Calu3 (cell line): Measurements from ENCODE around the gene APAF1. TPM values are rescaled to one million over a fixed set of nuclear protein-coding genes. Genes with fewer than 3 reads are reported as not detected.

Source experiments
- BruUV-seq: library from RNA; stranded (reverse); fragments of 400-500 nt; replicated peaks from 2 replicates; lab custom pipeline; 2021; lab: Mats Ljungman, UMichigan
- CTCF ChIA-PET: fragments of 300-600 bp; sonication (Branson Sonifier 250); formaldehyde crosslinking; loops from one replicate; lab custom pipeline; 2022; ENCODE audit warnings: antibody characterized with exemption; lab: Charles Lee
- DNase-seq: peaks from one replicate; pipeline ENCODE4 v3.0.0; 2022
- H3K27ac Mint-ChIP-seq: one replicate; pipeline ENCODE4 v1.8.0; 2022; ENCODE audit warnings: mixed read lengths; ENCODE audit not compliant: unreplicated experiment
- H3K27me3 Mint-ChIP-seq: one replicate; pipeline ENCODE4 v1.8.0; 2022; ENCODE audit warnings: mixed read lengths; ENCODE audit not compliant: unreplicated experiment
- H3K36me3 Mint-ChIP-seq: one replicate; pipeline ENCODE4 v1.8.0; 2022; ENCODE audit warnings: mild to moderate bottlenecking, moderate library complexity, mixed read lengths; ENCODE audit not compliant: insufficient read depth, unreplicated experiment
- H3K4me1 Mint-ChIP-seq: one replicate; pipeline ENCODE4 v1.8.0; 2022; ENCODE audit warnings: mild to moderate bottlenecking, low read depth, mixed read lengths; ENCODE audit not compliant: unreplicated experiment
- H3K4me3 Mint-ChIP-seq: one replicate; pipeline ENCODE4 v1.8.0; 2022; ENCODE audit warnings: mild to moderate bottlenecking, low read depth, moderate library complexity, mixed read lengths; ENCODE audit not compliant: unreplicated experiment
- H3K9me3 Mint-ChIP-seq: one replicate; pipeline ENCODE4 v1.8.0; 2022; ENCODE audit warnings: low read depth, mixed read lengths; ENCODE audit not compliant: unreplicated experiment
- CTCF ChIP-seq: fragments of 200-600 bp; IDR thresholded peaks from one replicate; pipeline ENCODE4 v1.8.0; 2022; ENCODE audit warnings: antibody characterized with exemption; ENCODE audit not compliant: unreplicated experiment
- intact Hi-C: fragments of 100-400 bp; cut with micrococcal nuclease; formaldehyde crosslinking; loops from one replicate; pipeline ENCODE4 v1.10.0; 2022; ENCODE audit not compliant: unreplicated experiment
- total RNA-seq: library from RNA; stranded (reverse); gene quantifications from 2 replicates; pipeline ENCODE4 v1.2.3, GENCODE V29; 2022

The APAF1 gene
- total RNA-seq, 1 experiment from 2014 or later, result 24.7 TPM

GRCh38 chr12:98741556-98742265, 96.6 kb downstream of the APAF1 start:
- H3K36me3 Mint-ChIP-seq, result no peaks in the 10 kb centered on the region
- no peaks in the 10 kb centered on the region for H3K9me3 Mint-ChIP-seq
- H3K4me1 Mint-ChIP-seq, result no peaks in the 10 kb centered on the region
- DNase-seq, result no peak
- H3K27me3 Mint-ChIP-seq, result peaks cover 47% of the 10 kb centered on the region
- H3K4me3 Mint-ChIP-seq, result no peak overlapping the region
- H3K27ac Mint-ChIP-seq, result no peak overlapping the region
- intact Hi-C loops, result loop anchor here (5.0 kb wide), 3 partner anchors 174 to 324 kb away; no protein-coding TSS in a partner anchor
- no TSS peak for BruUV-seq
- TF ChIP-seq CTCF, result no peak
- CTCF ChIA-PET, result no interaction called here

DNA sequence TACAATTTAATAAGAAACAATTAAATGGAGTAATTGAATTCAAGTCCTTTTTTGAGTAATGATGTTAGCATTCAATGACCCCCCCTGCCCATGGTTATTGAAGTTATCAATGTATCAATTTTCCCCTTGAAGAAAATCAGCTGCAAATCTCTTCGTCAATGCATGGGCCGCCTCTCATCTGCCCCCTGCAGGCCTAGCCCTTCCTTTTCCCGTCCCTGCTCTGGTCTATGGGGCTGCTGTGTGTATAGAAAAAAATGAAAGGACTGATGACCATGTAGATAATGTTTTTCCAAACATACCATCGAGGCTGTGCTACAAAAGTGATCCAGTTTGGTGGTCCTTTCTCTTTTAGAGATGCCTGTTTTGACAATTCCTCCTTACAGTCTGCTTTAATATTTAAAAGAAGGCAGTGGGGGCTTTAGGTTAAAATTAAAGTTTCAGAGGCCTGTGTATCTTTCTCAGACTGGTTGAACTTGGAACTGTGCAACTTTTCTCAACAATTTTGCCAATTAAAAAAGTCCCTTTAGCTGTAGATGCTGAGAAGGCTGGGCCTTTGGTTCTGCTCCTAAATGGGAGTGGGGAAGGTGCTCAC, 98.4 kb downstream of the APAF1 start:
- no peak overlapping the region for H3K27ac Mint-ChIP-seq
- CTCF ChIA-PET, result no interaction called here
- H3K9me3 Mint-ChIP-seq, result no peaks in the 10 kb centered on the region
- no peak overlapping the region for H3K4me3 Mint-ChIP-seq
- no peaks in the 10 kb centered on the region for H3K36me3 Mint-ChIP-seq
- peak; percentile 48 for TF ChIP-seq CTCF
- BruUV-seq, result no TSS peak
- H3K27me3 Mint-ChIP-seq, result peaks cover 63% of the 10 kb centered on the region
- intact Hi-C loops, result loop anchor here (5.0 kb wide), 3 partner anchors 176 to 326 kb away; no protein-coding TSS in a partner anchor
- H3K4me1 Mint-ChIP-seq, result no peaks in the 10 kb centered on the region
- DNase-seq, result peak; percentile 64

DNA sequence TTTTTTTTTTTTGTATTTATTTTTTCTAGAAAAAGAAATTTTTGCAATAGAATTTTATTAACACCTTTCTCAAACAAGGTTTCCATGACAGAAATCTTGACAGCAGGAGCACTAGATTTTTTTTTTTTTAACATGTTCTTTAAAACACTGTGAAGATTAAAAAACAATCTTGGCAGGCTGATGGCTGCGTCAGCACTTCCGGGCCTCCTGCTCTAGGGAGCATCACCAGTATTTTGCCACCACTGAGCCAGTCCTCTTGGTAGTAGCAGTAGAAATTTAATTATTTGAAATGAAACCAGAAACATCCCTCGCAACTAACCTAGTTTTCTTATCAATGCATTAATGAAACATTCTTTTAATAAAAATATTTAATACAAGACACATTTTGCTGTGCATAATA, 99.6 kb downstream of the APAF1 start:
- no peaks in the 10 kb centered on the region for H3K36me3 Mint-ChIP-seq

More for the DNA sequence above, 99.6 kb downstream of the APAF1 start:
- no peak overlapping the region for H3K4me3 Mint-ChIP-seq
- no peak overlapping the region for H3K27ac Mint-ChIP-seq
- BruUV-seq, result no TSS peak
- H3K9me3 Mint-ChIP-seq, result no peaks in the 10 kb centered on the region
- intact Hi-C loops, result loop anchor here (5.0 kb wide), 3 partner anchors 177 to 327 kb away; no protein-coding TSS in a partner anchor
- TF ChIP-seq CTCF, result no peak
- H3K4me1 Mint-ChIP-seq, result no peaks in the 10 kb centered on the region
- H3K27me3 Mint-ChIP-seq, result peaks cover 67% of the 10 kb centered on the region
- no peak for DNase-seq
- CTCF ChIA-PET, result no interaction called here
